Adrenal gland (tissue), 5 donors: Measurements from ENCODE around the gene PXYLP1.

Experiments used
- CTCF ChIP-seq, 6 experiments: fragments of 450-650 bp in 4 of 6; fragments of 200-600 bp in 2 of 6; sonication (generic) in 1 of 6; IDR thresholded peaks; 1 replicate in 5 of 6; 2 replicates in 1 of 6; pipeline versions ENCODE4 v1.5.1 to v1.8.0; 2016 to 2021; ENCODE audit warnings: antibody characterized with exemption in 6 of 6, mild to moderate bottlenecking in 2 of 6, moderate library complexity in 1 of 6
- POLR2A ChIP-seq, 2 donors: fragments of 450-650 bp; IDR thresholded peaks; one replicate each; pipeline ENCODE4 v1.6.1; 2017; ENCODE audit warnings: antibody characterized with exemption in 2 of 2, mild to moderate bottlenecking in 2 of 2, moderate library complexity in 1 of 2
- donor health status: DM: no; HTN: no; CAD: no.

DNA sequence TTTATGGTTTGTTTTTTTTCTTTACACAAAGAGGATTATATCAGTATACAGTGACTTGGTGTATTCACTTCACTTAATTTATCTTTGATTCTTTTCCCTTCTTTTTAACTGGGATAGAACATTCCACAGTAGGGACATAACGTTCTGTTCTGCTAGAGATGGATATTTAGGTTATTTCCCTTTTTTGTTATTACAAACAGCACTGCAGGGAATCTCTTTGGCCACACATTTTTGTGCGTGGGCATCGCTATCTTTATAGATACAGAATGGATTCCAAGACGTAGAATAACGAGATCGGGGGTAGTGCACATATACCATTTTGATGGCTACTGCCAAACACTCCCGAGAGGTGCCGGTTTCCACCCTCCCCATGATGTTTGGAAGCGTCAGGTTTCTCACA lies 44.8 kb downstream of the PXYLP1 start:
- TF ChIP-seq CTCF (IDR thresholded peaks at IDR 0.05) (no peak), POLR2A (IDR thresholded peaks at IDR 0.05) (no peak)
